HG03460 (cell line): ENCODE results near the gene HIF1AN.

ENCODE experiments used
- ATAC-seq: cut with Tn5 transposase; IDR thresholded peaks from one replicate; pipeline ENCODE4 v1.9.1; 2021; ENCODE audit not compliant: unreplicated experiment

Gene HIF1AN

GRCh38 chr10:100535715-100536353 is at the start of gene HIF1AN:
HIF1AN (plus strand) TSS chr10:100535943; CDS start chr10:100535959, 16 bp downstream.
- ATAC-seq, result peak; percentile 95

GRCh38 chr10:100487529-100487928 is 48.2 kb upstream of the HIF1AN start:
- no peak for ATAC-seq

- no peak for ATAC-seq
Measured at GRCh38 chr10:100489396-100489795, 46.3 kb upstream of the HIF1AN start.

- ATAC-seq, result no peak
Measured at GRCh38 chr10:100490531-100490930, 45.2 kb upstream of the HIF1AN start.

- ATAC-seq, result no peak
Measured at GRCh38 chr10:100496567-100496966, 39.2 kb upstream of the HIF1AN start.

- no peak for ATAC-seq
Measured at GRCh38 chr10:100498059-100498458, 37.7 kb upstream of the HIF1AN start.

- ATAC-seq, result no peak
Measured at GRCh38 chr10:100501423-100501822, 34.3 kb upstream of the HIF1AN start.

GRCh38 chr10:100502926-100503494 is 32.7 kb upstream of the HIF1AN start:
- no peak for ATAC-seq

- ATAC-seq, result no peak
Measured at GRCh38 chr10:100504096-100504495, 31.6 kb upstream of the HIF1AN start.

- no peak for ATAC-seq
Measured at GRCh38 chr10:100505164-100505563, 30.6 kb upstream of the HIF1AN start.

GRCh38 chr10:100506596-100507356 is 29.0 kb upstream of the HIF1AN start:
- ATAC-seq, result no peak

- no peak for ATAC-seq
Measured at GRCh38 chr10:100507357-100507732, 28.4 kb upstream of the HIF1AN start.

GRCh38 chr10:100508266-100508665 is 27.5 kb upstream of the HIF1AN start:
- ATAC-seq, result no peak

- ATAC-seq, result no peak
Measured at GRCh38 chr10:100508691-100509150, 27.0 kb upstream of the HIF1AN start.

- ATAC-seq, result no peak
Measured at GRCh38 chr10:100509241-100509840, 26.4 kb upstream of the HIF1AN start.

- ATAC-seq, result no peak
Measured at GRCh38 chr10:100510533-100511308, 25.0 kb upstream of the HIF1AN start.

- ATAC-seq, result no peak
Measured at GRCh38 chr10:100515612-100516011, 20.1 kb upstream of the HIF1AN start.

- ATAC-seq, result no peak
Measured at GRCh38 chr10:100516847-100517246, 18.9 kb upstream of the HIF1AN start.

- no peak for ATAC-seq
Measured at GRCh38 chr10:100518761-100519241, 16.9 kb upstream of the HIF1AN start.

GRCh38 chr10:100519311-100520051 is 16.3 kb upstream of the HIF1AN start, which contains the start of gene SEC31B:
SEC31B (minus strand) TSS chr10:100519861; CDS start chr10:100516952, 2,909 bp downstream.
- ATAC-seq, result no peak
